B cell (primary cell): ENCODE data around the gene IER5L. TPM values are rescaled to one million over a fixed set of nuclear protein-coding genes. Genes with fewer than 3 reads are reported as not detected.

Experiments
- ATAC-seq: fragments of 200-7000 bp; cut with Tn5 transposase; one replicate; pipeline ENCODE4 v1.10.0; 2021; ENCODE audit warnings: low read depth, mild to moderate bottlenecking, moderate number of reproducible peaks, moderate library complexity
- CTCF ChIA-PET: fragments of 350-600 bp; sonication (Branson Sonifier 250); formaldehyde crosslinking; loops from one replicate; lab custom pipeline; 2021; ENCODE audit warnings: antibody characterized with exemption, inconsistent platforms; lab: Charles Lee
- POLR2A ChIA-PET: fragments of 350-600 bp; sonication (Branson Sonifier 250); formaldehyde crosslinking; loops from one replicate; lab custom pipeline; 2021; ENCODE audit warnings: antibody characterized with exemption; lab: Charles Lee
- DNase-seq: peaks from one replicate; pipeline ENCODE4 v3.0.0; 2013
- H2AFZ ChIP-seq: 2 replicates; pipeline ENCODE4 v1.6.1; 2012; ENCODE audit warnings: mild to moderate bottlenecking, low read depth, low read length; ENCODE audit not compliant: insufficient read depth, poor library complexity, severe bottlenecking
- H3K27ac ChIP-seq, 2 donors: 1 replicate in 1 of 2; 2 replicates in 1 of 2; pipeline ENCODE4 v1.5.1; 2012 to 2013; ENCODE audit warnings: low read length in 2 of 2, mild to moderate bottlenecking in 2 of 2, moderate library complexity in 1 of 2
- H3K27me3 ChIP-seq, 4 experiments: fragments of 200-600 bp in 1 of 4; sonication (generic) in 1 of 4; replicated peaks in 1 of 4; 1 replicate in 2 of 4; 2 replicates in 2 of 4; pipeline versions ENCODE4 v1.6.1 to v1.7.0; 2013 to 2016; ENCODE audit warnings: low read length in 3 of 4, mild to moderate bottlenecking in 2 of 4, mixed read lengths in 1 of 4, moderate library complexity in 1 of 4; ENCODE audit not compliant: insufficient read depth in 4 of 4, control insufficient read depth in 3 of 4; ENCODE audit errors: control extremely low read depth in 1 of 4
- H3K36me3 ChIP-seq, 2 experiments: replicated peaks in 1 of 2; 1 replicate in 1 of 2; 2 replicates in 1 of 2; pipeline versions ENCODE4 v1.6.1 to v1.7.1; 2013; ENCODE audit warnings: low read length in 1 of 2; ENCODE audit not compliant: insufficient read depth in 2 of 2, control insufficient read depth in 1 of 2; ENCODE audit errors: control extremely low read depth in 1 of 2, extremely low read depth in 1 of 2
- H3K4me1 ChIP-seq, 2 donors: fragments of 200-600 bp in 1 of 2; sonication (generic) in 1 of 2; 1 replicate in 1 of 2; 2 replicates in 1 of 2; pipeline versions ENCODE4 v1.5.1 to v1.6.1; 2013 to 2017; ENCODE audit warnings: low read length in 2 of 2; ENCODE audit not compliant: control insufficient read depth in 2 of 2, insufficient read depth in 2 of 2
- H3K4me2 ChIP-seq: replicated peaks from 2 replicates; pipeline ENCODE3; 2012; ENCODE audit warnings: mild to moderate bottlenecking, low read depth, low read length; ENCODE audit not compliant: poor library complexity, severe bottlenecking
- H3K4me3 ChIP-seq, 5 experiments: fragments of 200-600 bp in 1 of 5; sonication (generic) in 1 of 5; 1 replicate in 3 of 5; 2 replicates in 2 of 5; pipeline versions ENCODE4 v1.5.1 to v1.7.0; 2011 to 2016; ENCODE audit warnings: low read length in 4 of 5, mild to moderate bottlenecking in 4 of 5, low read depth in 2 of 5, control low read depth in 1 of 5, moderate library complexity in 1 of 5; ENCODE audit not compliant: insufficient read depth in 1 of 5; ENCODE audit errors: control extremely low read depth in 1 of 5, extremely low read depth in 1 of 5
- H3K79me2 ChIP-seq: fragments of 200-600 bp; sonication (generic); one replicate; pipeline ENCODE4 v1.6.0; 2016; ENCODE audit warnings: low read length; ENCODE audit not compliant: control insufficient read depth, insufficient read depth
- H3K9ac ChIP-seq: fragments of 200-600 bp; sonication (generic); 2 replicates; pipeline ENCODE4 v1.6.1; 2017; ENCODE audit warnings: mild to moderate bottlenecking, low read length, moderate library complexity
- H3K9me3 ChIP-seq, 3 donors: one replicate each; pipeline versions ENCODE4 v1.6.1 to v1.7.1; 2013; ENCODE audit warnings: low read length in 2 of 3; ENCODE audit not compliant: control insufficient read depth in 2 of 3, insufficient read depth in 1 of 3; ENCODE audit errors: control extremely low read depth in 1 of 3
- H4K20me1 ChIP-seq: 2 replicates; pipeline ENCODE4 v1.6.0; 2012; ENCODE audit warnings: mild to moderate bottlenecking, low read length; ENCODE audit not compliant: insufficient read depth, control insufficient read depth, poor library complexity, severe bottlenecking
- H3K27ac Mint-ChIP-seq: one replicate; pipeline ENCODE4 v1.8.0; 2021; ENCODE audit warnings: mixed read lengths
- H3K27me3 Mint-ChIP-seq: one replicate; pipeline ENCODE4 v1.8.0; 2021; ENCODE audit warnings: mixed read lengths
- H3K4me1 Mint-ChIP-seq: one replicate; pipeline ENCODE4 v1.8.0; 2021; ENCODE audit warnings: mixed read lengths
- H3K4me3 Mint-ChIP-seq: one replicate; pipeline ENCODE4 v1.8.0; 2021; ENCODE audit warnings: mixed read lengths
- H3K9me3 Mint-ChIP-seq: one replicate; pipeline ENCODE4 v1.8.0; 2022; ENCODE audit warnings: mixed read lengths; ENCODE audit not compliant: insufficient read depth
- EZH2 ChIP-seq: IDR thresholded peaks from 2 replicates; pipeline ENCODE4 v1.6.1; 2012; ENCODE audit warnings: borderline replicate concordance, low read depth, mild to moderate bottlenecking, moderate library complexity, low read length; ENCODE audit not compliant: insufficient read depth, poor library complexity, severe bottlenecking
- WGBS: methylation state at CpG from one replicate; pipeline ENCODE4 v1.1.5; 2013; ENCODE audit warnings: missing lambda C conversion rate; ENCODE audit not compliant: insufficient coverage; 5-methylcytosine and 5-hydroxymethylcytosine counted together
- intact Hi-C: fragments of 100-400 bp; cut with micrococcal nuclease; formaldehyde crosslinking; loops from one replicate; pipeline ENCODE4 v1.10.0; 2022
- polyA plus RNA-seq: library from polyadenylated mRNA; depleted of rRNA; stranded (reverse); fragments of >200 nt; gene quantifications from 2 replicates; pipeline ENCODE4 v1.2.3, GENCODE V29; 2012
- total RNA-seq, 2 donors: library from RNA; stranded (reverse); fragments of 120-200 nt in 1 of 2; gene quantifications; 1 replicate in 1 of 2; 2 replicates in 1 of 2; pipeline versions ENCODE4 v1.2.3 to v1.2.4, GENCODE V29; 2013 to 2022
- TF ChIP-seq, protein P1 (sequence below): fragments of 200-600 bp; IDR thresholded peaks from one replicate; pipeline ENCODE4 v1.8.0; 2022; ENCODE audit warnings: antibody characterized with exemption, mild to moderate bottlenecking

The IER5L gene
- total and polyA plus RNA-seq, 2 donors (not counting 1 experiment from before 2014, with no cell fraction given), result 1.5 to 12.9 TPM

DNA sequence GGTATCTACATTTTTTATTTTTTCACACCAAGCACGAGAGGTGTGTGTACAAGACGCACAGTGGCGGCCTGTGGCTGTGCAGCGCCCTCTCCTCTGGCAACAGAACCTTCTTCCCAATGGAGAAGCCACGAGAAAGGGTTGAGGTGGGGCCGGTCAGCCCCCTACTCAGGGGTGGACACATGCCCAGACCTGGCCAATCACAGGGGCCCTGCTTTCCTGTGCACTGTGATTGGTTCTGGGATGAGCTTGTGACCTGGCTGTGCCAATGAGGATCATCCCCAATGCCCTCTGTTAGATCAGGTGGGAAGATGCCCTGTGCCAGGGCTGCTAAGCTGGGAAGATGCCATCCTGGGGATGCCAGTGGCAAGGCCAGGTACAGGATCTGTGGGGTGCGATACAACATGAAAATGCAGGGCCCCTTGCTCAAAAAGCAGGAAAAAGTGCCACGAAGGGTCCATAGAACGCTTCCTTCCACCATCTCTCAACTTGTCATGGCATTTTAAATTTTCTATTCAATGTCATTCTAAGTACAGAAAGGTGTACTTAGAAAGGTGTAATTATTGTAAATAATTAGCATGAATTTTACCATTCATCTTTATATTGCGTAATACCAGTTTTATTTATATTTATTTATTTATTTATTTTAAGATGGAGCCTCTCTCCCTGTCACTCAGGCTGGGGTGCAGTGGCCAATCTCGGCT lies 15.4 kb downstream of the IER5L start:
- Mint-ChIP-seq H3K4me1 (peaks cover 8% of the 10 kb centered on the region), H3K9me3 (no peaks in the 10 kb centered on the region), H3K27me3 (no peaks in the 10 kb centered on the region), H3K4me3 (no peak overlapping the region), H3K27ac (no peak overlapping the region)
- Histone ChIP-seq H3K27me3 (no peaks in the 10 kb centered on the region), H3K27ac (no peak overlapping the region), H3K79me2 (no peaks in the 10 kb centered on the region), H3K36me3 (no peaks in the 10 kb centered on the region), H2AFZ (no peak overlapping the region), H3K4me2 (no peak overlapping the region), H3K4me3 (no peak overlapping the region), H3K9me3 (no peaks in the 10 kb centered on the region), H3K4me1 (peaks cover 6 to 9% of the 10 kb centered on the region in 2 donors), H3K9ac (no peak overlapping the region), H4K20me1 (no peaks in the 10 kb centered on the region)
- no peak for DNase-seq
- WGBS, result 96% methylated on average over 6 of the region's 11 CpGs
- intact Hi-C loops, result no loop called here
- no peak for TF ChIP-seq EZH2
- TF ChIP-seq, protein P1, sequence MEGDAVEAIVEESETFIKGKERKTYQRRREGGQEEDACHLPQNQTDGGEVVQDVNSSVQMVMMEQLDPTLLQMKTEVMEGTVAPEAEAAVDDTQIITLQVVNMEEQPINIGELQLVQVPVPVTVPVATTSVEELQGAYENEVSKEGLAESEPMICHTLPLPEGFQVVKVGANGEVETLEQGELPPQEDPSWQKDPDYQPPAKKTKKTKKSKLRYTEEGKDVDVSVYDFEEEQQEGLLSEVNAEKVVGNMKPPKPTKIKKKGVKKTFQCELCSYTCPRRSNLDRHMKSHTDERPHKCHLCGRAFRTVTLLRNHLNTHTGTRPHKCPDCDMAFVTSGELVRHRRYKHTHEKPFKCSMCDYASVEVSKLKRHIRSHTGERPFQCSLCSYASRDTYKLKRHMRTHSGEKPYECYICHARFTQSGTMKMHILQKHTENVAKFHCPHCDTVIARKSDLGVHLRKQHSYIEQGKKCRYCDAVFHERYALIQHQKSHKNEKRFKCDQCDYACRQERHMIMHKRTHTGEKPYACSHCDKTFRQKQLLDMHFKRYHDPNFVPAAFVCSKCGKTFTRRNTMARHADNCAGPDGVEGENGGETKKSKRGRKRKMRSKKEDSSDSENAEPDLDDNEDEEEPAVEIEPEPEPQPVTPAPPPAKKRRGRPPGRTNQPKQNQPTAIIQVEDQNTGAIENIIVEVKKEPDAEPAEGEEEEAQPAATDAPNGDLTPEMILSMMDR, result no peak
- ATAC-seq, result no peak
- CTCF ChIA-PET, result interaction anchor here (22.0 kb wide), 1 partner anchor 25 kb away, joined by 382 read pairs; no protein-coding TSS in a partner anchor
- POLR2A ChIA-PET, result no interaction called here

DNA sequence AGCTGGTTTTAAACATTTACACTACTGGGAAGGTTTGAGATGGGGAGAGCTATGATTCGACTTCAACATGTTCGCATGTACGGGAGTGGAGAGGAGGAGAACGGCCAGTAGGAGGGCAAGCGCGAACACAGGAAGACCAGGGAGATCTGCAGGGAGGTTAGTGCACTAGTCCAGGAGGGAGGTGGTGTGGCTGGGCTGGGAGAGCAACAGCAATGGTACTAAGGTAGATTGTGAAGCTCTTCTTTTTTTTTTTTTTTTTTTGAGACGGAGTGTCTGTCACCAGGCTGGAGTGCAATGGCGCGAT lies 16.6 kb downstream of the IER5L start:
- H3K27ac ChIP-seq, result no peak overlapping the region
- no peaks in the 10 kb centered on the region for H3K9me3 Mint-ChIP-seq
- no peak overlapping the region for H3K9ac ChIP-seq
- no peak overlapping the region for H2AFZ ChIP-seq
- WGBS, result 100% methylated on average over 6 of the region's 9 CpGs
- no peaks in the 10 kb centered on the region for H3K4me1 Mint-ChIP-seq
- H4K20me1 ChIP-seq, result no peaks in the 10 kb centered on the region
- POLR2A ChIA-PET, result interaction anchor here (0.6 kb wide), 1 partner anchor 374 kb away, joined by 4 read pairs; no protein-coding TSS in a partner anchor
- CTCF ChIA-PET, result interaction anchor here (0.9 to 1.3 kb wide), 4 partner anchors 11 to 21 kb away, joined by 3 to 7 read pairs (median 4); no protein-coding TSS in a partner anchor
- H3K4me3 ChIP-seq, result no peak overlapping the region
- H3K79me2 ChIP-seq, result no peaks in the 10 kb centered on the region
- ATAC-seq, result no peak
- no peak for DNase-seq
- H3K9me3 ChIP-seq, result no peaks in the 10 kb centered on the region
- H3K36me3 ChIP-seq, result no peaks in the 10 kb centered on the region
- no peaks in the 10 kb centered on the region for H3K27me3 Mint-ChIP-seq
- H3K27me3 ChIP-seq, result no peaks in the 10 kb centered on the region
- H3K4me1 ChIP-seq, result no peaks in the 10 kb centered on the region
- intact Hi-C loops, result no loop called here
- TF ChIP-seq EZH2, result no peak
- TF ChIP-seq, protein P1, result no peak
- H3K4me3 Mint-ChIP-seq, result no peak overlapping the region
- no peak overlapping the region for H3K4me2 ChIP-seq
- H3K27ac Mint-ChIP-seq, result no peak overlapping the region
